HFFc6 (cell line): Measurements from ENCODE around the gene POLR2F. TPM values are rescaled to one million over a fixed set of nuclear protein-coding genes. Genes with fewer than 3 reads are reported as not detected.
A peak's percentile ranks its signal among the peaks of the same experiment; 100 is the strongest.

Experiments used
- DNase-seq: peaks from one replicate; pipeline ENCODE4 v3.0.0-alpha.2; 2018
- H3K27ac Mint-ChIP-seq: 2 replicates; pipeline ENCODE4 v1.8.0; 2020; ENCODE audit warnings: mild to moderate bottlenecking, mixed read lengths
- H3K27me3 Mint-ChIP-seq: 2 replicates; pipeline ENCODE4 v1.8.0; 2021; ENCODE audit warnings: mild to moderate bottlenecking, moderate library complexity, mixed read lengths; ENCODE audit not compliant: insufficient read depth
- H3K36me3 Mint-ChIP-seq: 2 replicates; pipeline ENCODE4 v1.8.0; 2021; ENCODE audit warnings: low read depth, mixed read lengths
- H3K4me1 Mint-ChIP-seq: 2 replicates; pipeline ENCODE4 v1.8.0; 2020; ENCODE audit warnings: low read depth, mixed read lengths
- H3K4me3 Mint-ChIP-seq: 2 replicates; pipeline ENCODE4 v1.8.0; 2020; ENCODE audit warnings: mild to moderate bottlenecking, moderate library complexity, mixed read lengths
- H3K9me3 Mint-ChIP-seq: 2 replicates; pipeline ENCODE4 v1.8.0; 2020; ENCODE audit warnings: mild to moderate bottlenecking, mixed read lengths
- total RNA-seq, 6 experiments: library from RNA; stranded (reverse); fragmentation: NEBNext Ultra II Directional; extraction: Animal tissue kit (Norgen Biotek cat#: 25700); gene quantifications; 2 replicates in 1 of 6; 3 replicates in 5 of 6; pipeline ENCODE4 v1.2.3, GENCODE V29; 2021
- TF ChIP-seq, protein P1 (sequence below): fragments of 200-600 bp; sonication (generic); IDR thresholded peaks from 2 replicates; pipeline ENCODE4 v1.5.0; 2021; ENCODE audit warnings: antibody characterized with exemption, mild to moderate bottlenecking

Gene POLR2F
- total RNA-seq, 6 experiments from 2014 or later = 91.6 to 130 (median 107) TPM

DNA sequence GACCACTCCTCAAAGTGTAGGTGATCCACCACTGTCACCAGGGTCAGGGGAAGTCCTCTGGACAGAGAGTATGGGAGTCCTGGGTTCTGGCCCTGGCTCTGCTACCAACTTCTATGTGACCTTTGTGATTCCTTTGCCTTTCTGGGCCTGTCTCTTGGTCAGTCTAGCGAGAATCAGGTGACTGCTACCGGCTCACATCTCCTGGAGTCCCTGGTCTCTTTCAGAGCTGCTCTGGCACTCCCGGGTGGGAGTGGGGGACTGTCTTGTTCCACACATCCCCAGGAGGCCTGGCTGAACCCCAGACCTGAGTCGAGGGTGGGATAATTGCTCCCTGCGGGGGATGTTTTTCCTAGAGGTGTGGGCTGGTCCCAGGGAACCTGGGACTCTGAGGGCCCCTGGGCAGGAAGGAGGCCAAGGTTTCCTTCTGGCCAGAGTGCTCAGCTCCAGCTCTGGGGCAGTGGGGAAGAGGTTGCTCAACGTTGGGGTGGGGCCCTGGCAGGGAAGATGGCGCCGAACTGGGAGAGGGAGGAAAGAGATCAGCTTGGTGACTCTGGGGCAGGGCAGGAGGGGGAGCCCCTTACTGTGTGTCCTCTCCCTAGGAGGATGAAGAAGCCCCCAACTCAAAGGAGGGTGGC is 28.8 kb downstream of the POLR2F start:
- TF ChIP-seq, protein P1, sequence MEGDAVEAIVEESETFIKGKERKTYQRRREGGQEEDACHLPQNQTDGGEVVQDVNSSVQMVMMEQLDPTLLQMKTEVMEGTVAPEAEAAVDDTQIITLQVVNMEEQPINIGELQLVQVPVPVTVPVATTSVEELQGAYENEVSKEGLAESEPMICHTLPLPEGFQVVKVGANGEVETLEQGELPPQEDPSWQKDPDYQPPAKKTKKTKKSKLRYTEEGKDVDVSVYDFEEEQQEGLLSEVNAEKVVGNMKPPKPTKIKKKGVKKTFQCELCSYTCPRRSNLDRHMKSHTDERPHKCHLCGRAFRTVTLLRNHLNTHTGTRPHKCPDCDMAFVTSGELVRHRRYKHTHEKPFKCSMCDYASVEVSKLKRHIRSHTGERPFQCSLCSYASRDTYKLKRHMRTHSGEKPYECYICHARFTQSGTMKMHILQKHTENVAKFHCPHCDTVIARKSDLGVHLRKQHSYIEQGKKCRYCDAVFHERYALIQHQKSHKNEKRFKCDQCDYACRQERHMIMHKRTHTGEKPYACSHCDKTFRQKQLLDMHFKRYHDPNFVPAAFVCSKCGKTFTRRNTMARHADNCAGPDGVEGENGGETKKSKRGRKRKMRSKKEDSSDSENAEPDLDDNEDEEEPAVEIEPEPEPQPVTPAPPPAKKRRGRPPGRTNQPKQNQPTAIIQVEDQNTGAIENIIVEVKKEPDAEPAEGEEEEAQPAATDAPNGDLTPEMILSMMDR = no peak
- Mint-ChIP-seq H3K27ac (no peak overlapping the region), H3K27me3 (peaks cover 2% of the 10 kb centered on the region; the same call in 1 of the 2 replicates), H3K9me3 (no peaks in the 10 kb centered on the region), H3K4me1 (no peaks in the 10 kb centered on the region), H3K36me3 (no peaks in the 10 kb centered on the region), H3K4me3 (no peak overlapping the region)
- DNase-seq = no peak

DNA sequence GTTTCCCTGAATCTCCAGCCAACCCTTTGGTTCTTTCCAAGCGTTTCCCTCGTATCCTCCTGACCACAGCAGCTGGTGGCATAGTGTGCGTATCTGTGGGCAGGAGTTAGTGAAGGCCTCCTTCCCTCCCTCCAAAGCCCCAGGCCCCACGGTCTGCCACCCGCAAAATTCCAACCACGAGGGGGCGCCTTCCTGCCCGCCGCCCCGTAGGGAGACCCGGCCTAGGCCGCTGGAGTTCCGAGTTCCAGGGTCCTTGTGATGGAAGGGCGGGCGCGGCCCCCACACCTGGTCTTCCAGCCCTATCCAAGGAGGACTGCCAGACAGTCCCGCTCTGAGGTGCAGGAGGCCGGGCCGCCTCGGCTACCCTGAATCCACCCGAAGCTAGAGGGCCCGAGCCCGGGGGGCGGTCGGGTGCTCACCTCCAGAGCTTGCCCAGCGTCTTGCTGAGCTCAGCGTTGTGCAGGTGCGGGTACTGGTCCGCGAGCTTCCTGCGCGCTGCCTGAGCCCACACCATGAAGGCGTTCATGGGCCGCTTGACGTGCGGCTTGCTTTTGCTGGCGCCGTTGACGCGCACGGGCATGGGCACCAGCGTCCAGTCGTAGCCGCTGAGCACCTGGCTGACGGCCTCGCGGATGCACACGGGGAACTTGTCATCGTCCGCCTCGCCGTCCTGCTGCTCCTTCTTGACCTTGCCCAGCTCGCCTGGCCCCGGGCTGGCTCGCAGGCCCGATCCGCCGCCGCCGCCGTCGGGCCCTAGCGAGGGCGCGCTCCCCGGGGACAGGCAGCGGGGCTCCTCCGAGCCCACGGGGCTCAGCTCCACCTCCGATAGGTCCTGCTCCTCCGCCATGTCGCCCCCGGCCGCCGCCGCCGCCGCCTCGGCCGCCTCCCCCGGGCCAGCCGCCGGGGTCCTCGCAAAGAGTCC is 29.7 kb downstream of the POLR2F start:
- no peaks in the 10 kb centered on the region for H3K9me3 Mint-ChIP-seq
- H3K36me3 Mint-ChIP-seq = no peaks in the 10 kb centered on the region
- DNase-seq = no peak
- peaks cover 2% of the 10 kb centered on the region; the same call in 1 of the 2 replicates for H3K27me3 Mint-ChIP-seq
- no peaks in the 10 kb centered on the region for H3K4me1 Mint-ChIP-seq
- H3K4me3 Mint-ChIP-seq = no peak overlapping the region
- TF ChIP-seq, protein P1 = peak; percentile 68
- H3K27ac Mint-ChIP-seq = no peak overlapping the region

DNA sequence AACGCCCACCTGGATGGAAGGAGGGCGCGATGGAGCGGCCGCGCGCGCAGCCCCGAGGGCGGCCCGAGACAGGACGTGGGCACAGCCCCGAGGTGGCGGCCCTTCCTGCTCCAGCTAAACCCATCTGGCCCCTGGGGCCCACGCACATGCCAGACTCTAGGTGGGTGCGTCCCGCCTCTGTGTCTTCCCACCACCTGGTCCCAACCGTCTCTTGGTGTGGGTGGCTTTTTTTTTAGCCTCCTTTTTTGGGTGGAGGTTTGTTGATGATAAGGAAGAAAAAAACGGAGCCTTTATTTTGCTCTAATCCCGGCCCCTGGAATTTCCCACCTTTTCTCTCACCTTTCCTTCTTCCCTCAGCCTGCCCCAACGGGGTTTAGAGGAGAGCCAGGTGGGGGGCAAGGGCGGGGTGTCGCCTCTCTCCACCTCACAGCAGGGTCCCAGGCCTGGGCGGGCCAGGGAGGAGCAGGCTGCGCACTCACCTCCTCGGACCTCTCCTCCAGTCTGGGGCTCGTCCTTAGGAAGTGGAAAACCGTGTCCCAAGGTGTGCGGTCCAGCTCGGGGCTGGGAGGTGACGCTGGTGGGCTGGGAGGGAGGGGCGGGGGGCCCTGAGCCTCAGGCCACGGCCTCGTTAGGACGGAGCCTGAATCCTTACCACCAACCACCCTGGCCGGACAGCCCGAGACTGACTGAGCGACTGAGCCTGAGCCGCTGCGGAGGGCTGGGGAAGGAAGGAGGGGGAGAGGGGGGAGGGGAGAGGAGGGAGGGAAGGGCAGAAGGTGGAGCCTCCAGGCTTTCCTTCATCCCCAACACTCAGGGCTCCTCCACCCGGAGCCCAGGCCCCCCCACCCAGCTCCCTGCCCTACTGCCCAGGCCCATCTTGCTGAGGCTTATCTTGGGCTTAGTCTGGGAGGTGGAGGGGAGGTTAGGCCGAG is 30.6 kb downstream of the POLR2F start, which contains the start of gene SOX10:
Gene SOX10 (minus strand): TSS at position 696 of the 932 bp plus-strand sequence. CDS start 771 bp downstream, outside the sequence.
- H3K4me1 Mint-ChIP-seq = no peaks in the 10 kb centered on the region
- H3K36me3 Mint-ChIP-seq = no peaks in the 10 kb centered on the region
- H3K27ac Mint-ChIP-seq = no peak within 1 kb of the TSS
- no peak for DNase-seq
- no peak within 1 kb of the TSS for H3K4me3 Mint-ChIP-seq
- H3K27me3 Mint-ChIP-seq = peaks cover 2% of the 10 kb centered on the region; the same call in 1 of the 2 replicates
- TF ChIP-seq, protein P1 = no peak
- no peaks in the 10 kb centered on the region for H3K9me3 Mint-ChIP-seq

DNA sequence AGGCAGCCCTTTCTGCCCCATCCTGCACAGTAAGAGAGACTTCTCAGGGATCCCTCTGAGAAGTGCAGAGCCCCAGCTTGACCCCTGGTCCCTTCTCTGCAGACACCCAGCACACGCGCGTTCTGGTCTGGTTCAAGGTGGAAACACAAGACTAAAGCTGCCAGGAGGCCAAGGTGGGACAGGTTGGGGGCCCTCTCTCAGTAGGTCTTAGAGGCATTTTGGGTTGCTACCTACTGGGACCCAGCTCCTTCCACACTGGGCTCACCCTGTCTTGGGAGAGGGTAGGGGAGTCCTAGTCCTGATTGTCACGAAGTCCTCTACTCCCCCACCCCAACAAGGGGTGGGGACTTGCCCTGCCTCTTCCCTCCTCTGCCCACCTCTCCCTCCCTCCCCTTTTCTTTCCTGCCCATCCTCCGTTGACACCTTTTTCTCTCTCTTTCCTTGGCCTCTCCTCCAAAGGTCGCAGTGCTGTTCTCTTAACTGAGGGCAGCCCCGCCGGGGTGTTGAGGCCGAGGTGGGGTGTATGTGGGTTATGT is 31.6 kb downstream of the POLR2F start:
- peaks cover 2% of the 10 kb centered on the region; the same call in 1 of the 2 replicates for H3K27me3 Mint-ChIP-seq
- H3K27ac Mint-ChIP-seq = no peak overlapping the region
- no peaks in the 10 kb centered on the region for H3K36me3 Mint-ChIP-seq
- H3K9me3 Mint-ChIP-seq = no peaks in the 10 kb centered on the region
- H3K4me3 Mint-ChIP-seq = no peak overlapping the region
- DNase-seq = no peak
- TF ChIP-seq, protein P1 = no peak
- H3K4me1 Mint-ChIP-seq = no peaks in the 10 kb centered on the region
